Measurements from ENCODE around the gene C16orf92.

Gene C16orf92

GRCh38 chr16:29989111-29989858, 33.7 kb upstream of the C16orf92 start:
- no peak for FAIRE-seq

GRCh38 chr16:29990034-29990433, 33.0 kb upstream of the C16orf92 start:
- no peak for FAIRE-seq

DNA sequence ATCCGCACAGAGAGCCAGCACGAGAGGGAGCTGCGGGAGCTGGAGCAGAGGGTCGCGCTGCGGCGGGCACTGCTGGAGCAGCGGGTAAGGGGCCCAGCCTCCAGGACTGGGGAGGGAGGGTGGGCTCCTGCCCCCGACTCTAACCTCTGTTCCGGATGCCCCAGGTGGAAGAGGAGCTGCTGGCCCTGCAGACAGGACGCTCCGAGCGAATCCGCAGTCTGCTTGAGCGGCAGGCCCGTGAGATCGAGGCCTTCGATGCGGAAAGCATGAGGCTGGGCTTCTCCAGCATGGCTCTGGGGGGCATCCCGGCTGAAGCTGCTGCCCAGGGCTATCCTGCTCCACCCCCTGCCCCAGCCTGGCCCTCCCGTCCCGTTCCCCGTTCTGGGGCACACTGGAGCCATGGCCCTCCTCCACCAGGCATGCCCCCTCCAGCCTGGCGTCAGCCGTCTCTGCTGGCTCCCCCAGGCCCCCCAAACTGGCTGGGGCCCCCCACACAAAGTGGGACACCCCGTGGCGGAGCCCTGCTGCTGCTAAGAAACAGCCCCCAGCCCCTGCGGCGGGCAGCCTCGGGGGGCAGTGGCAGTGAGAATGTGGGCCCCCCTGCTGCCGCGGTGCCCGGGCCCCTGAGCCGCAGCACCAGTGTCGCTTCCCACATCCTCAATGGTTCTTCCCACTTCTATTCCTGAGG, 32.0 kb upstream of the C16orf92 start:
- no peak for FAIRE-seq

DNA sequence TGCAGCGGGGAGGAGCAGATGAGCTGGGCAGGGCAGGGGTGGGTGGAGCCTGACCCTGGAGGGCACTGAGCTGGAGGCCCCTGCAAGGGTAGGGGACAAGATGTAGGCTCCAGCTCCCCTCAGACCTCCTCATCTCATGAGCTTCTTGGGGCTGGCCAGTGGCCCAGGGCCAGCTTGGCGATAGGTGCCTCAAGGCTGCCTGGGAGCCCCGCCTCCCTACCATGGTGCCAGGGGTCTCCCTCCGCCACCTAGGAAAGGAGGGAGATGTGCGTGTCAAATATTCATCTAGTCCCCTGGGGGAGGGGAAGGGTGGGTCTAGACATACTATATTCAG, 31.5 kb upstream of the C16orf92 start:
- FAIRE-seq = no peak

DNA sequence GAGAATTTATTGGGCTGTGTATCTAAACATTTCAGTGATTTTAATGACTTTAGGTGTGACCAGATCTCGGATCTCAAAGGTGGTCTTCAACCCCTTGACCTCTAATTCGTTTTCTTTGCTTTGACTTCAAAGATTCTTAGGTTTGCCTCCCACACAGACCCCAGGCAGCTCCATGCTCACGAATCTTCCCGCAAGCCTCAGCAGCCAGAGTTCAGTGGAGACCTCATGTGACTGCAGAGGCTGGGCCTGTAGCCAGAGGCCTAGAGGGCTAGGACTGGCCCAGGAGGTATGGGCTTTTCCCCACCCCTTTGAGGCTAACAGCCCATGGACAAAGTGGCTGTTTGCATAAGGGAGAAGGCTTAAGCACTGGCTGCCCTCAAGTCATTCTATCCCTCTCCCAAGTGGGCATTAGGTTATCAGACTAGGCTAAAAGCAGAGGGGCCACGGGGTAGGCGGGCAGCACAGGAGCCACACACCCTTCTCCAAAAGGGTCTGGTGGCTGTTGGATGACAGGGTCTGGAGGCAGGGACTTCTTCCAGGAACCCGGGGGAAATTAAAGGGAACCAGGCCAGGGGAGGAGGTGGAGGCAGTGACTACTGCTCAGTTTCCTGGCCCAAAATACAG, 30.5 kb upstream of the C16orf92 start:
- no peak for FAIRE-seq

GRCh38 chr16:29993191-29993902, 29.7 kb upstream of the C16orf92 start:
- FAIRE-seq = no peak

DNA sequence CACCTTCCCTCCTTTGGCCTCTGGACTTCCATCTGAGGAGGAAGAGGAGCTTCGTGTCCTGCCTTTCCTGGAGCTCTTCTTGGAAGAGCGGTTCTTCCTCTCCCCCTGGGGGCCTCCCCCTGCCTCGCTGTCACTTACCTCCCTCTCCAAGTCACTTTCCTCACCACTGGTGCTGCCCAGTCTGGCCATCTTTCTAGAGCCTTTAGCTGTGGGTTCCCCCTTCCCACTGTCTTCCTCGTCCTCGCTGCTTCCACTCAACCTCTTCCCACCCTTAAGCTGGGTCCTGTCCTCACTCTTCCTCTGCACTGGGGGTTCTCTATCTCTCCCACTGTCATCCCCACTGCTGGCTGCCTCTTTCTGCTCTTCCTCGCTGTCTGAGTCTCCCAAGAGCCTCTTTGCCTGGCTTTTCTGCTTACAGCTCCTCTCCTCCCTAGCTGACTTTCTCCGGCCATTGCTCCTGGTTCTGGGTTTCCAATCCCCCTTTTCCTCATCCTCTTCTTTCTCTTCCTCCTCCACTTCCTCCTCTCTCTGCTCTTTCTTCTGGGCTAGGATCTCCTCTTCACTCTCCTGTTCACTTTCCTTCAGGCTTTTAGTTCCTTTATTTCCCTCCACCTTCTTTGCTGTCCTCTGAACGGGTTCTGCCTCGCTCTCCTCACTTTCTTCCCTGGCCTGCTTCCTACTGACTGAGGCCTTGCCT, 28.9 kb upstream of the C16orf92 start:
- FAIRE-seq = no peak

DNA sequence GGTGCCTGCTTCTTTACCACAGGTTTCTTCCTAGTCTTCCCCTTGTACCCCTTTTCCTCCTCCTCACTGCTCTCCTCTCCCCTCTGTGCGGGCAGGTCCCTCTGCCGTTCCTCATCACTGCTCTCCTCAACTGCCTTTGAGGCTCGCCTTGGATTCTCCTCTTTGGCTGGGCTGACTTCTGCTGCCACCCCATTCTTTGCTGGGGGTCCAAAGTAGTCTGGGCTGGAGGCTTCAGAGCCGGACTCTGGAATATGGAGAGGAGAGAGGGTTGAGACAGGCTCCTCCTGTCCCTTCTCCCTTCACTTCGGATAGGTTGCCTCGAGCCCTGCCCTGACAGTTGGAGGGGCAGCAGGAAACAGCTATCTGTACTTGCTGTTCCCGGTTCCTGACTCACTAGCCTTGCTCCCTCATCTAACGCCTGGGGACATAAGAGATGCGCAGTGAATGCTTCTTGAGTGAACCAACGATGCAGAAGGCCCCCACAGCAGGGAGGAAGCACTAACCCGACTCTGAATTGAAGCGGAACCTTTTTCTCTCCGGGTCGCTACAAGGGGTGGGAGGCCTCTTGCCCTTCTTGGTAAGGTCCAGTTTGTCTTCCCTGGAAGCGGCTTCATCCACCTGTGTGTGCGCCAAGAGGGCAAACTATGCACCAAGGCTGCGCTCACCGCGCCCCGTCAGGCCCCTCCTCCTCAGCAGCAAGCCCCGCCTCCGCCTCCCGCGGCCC, 28.2 kb upstream of the C16orf92 start:
- FAIRE-seq = no peak

- no peak for FAIRE-seq
These were observed 27.6 kb upstream of the C16orf92 start, which contains the start of gene HIRIP3 for GRCh38 chr16:29995324-29995910. Gene HIRIP3, minus strand, starts transcription at chr16:29995617. Its CDS starts 12 bp downstream, at chr16:29995605.

- peak; percentile 88 for FAIRE-seq
These were observed 26.9 kb upstream of the C16orf92 start, which contains the start of gene INO80E for GRCh38 chr16:29995911-29996765. Gene INO80E, plus strand, starts transcription at chr16:29996241. Its CDS starts 70 bp downstream, at chr16:29996311.

DNA sequence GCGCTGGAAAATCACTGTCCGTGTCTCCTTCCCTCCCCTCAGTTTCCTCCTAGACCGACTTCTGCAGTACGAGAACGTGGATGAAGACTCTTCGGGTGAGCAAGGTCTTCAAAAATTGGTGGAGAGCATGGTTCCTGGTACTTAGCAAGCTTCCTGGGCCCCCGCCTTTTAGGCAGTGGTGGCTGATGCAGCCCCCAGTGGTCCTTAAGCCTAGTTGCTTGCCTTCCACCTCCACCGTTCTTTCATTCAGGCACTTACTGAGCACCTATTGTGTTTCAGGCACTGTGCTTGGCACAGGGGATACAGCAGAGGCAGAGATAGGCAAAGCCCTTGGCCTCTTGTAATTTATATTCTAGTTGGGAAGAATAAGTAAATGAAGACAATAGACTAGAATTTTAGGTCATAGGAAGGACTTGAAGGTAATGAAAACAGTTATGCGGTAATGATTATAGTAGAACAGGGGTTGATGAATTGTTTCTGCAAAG, 26.2 kb upstream of the C16orf92 start:
- FAIRE-seq = no peak

- no peak for FAIRE-seq
These were observed 23.4 kb upstream of the C16orf92 start for GRCh38 chr16:29999605-30000004.

DNA sequence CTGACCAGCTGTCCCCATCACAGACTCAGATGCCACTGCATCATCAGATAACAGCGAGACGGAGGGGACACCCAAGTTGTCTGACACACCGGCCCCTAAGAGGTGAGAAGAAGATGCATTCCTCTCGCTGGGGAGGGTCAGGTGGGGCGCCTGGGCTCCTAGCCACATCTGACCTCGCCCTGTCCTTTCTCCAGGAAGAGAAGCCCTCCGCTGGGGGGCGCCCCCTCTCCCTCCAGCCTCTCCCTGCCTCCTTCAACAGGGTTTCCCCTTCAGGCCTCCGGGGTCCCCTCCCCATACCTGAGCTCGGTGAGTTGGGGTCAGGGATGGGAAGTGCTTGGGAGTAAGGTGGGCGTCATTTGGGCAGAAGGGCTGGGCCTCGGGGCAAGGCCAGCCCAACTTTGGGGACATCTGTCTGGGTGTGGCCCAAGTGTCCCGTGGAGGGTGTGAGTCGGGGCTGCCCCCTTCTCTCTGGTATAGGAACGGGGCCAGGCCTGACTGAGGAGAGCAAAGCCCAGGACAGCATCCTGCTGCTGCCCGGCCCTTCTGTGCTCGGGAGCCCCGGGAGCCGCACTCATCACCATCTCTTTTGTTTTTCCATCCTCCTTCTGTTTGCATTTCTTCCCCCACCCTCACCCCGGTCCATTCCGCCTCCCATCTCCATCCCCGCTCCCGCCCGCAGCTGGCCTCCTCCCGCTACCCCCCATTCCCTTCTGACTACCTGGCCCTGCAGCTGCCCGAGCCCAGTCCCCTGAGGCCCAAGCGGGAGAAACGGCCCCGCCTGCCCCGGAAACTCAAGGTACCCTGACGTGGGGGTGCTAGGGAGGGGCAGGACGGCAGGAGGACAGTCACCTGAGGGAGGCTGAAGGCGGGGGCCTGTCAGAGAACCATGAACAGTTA, 22.0 kb upstream of the C16orf92 start:
- FAIRE-seq = no peak

- FAIRE-seq = no peak
These were observed 20.2 kb upstream of the C16orf92 start for GRCh38 chr16:30002614-30003346.

- no peak for FAIRE-seq
These were observed 19.2 kb upstream of the C16orf92 start for GRCh38 chr16:30003670-30004423.

GRCh38 chr16:30004424-30004776, 18.6 kb upstream of the C16orf92 start:
- FAIRE-seq = no peak

DNA sequence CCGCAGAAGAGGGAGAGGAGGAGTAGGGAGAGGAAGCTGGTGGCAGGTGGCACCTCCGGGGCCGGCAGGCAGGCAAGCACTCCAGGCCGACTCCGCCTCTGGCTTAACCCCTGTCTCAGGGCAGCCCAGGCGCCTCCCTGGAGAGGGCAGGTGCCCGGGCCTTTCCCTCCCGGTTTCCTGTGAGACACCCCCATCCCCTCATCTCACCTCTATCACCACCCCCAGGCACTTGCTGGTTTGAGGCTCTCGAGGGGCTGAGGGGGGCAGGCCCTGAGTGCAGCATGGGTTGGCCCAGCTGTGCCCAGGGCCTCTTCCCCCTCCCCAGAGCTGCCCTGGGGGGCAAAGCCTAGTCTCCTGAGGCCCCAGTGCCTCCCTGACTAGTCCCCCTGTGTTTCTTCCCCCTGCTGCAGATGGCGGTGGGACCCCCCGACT, 18.2 kb upstream of the C16orf92 start:
- no peak for FAIRE-seq

Measured in A204.1 (cell line).